HG03565 (cell line): Measurements from ENCODE around the gene LAPTM5.
"Not testable (repeated sequence)": the region's sequence is repeated elsewhere in the genome, so short reads cannot be mapped to it uniquely, and the experiment has no call there.

Source experiments
- ATAC-seq: cut with Tn5 transposase; IDR thresholded peaks from one replicate; pipeline ENCODE4 v1.9.1; 2021; ENCODE audit warnings: mild to moderate bottlenecking, moderate library complexity; ENCODE audit not compliant: unreplicated experiment

LAPTM5 gene

DNA sequence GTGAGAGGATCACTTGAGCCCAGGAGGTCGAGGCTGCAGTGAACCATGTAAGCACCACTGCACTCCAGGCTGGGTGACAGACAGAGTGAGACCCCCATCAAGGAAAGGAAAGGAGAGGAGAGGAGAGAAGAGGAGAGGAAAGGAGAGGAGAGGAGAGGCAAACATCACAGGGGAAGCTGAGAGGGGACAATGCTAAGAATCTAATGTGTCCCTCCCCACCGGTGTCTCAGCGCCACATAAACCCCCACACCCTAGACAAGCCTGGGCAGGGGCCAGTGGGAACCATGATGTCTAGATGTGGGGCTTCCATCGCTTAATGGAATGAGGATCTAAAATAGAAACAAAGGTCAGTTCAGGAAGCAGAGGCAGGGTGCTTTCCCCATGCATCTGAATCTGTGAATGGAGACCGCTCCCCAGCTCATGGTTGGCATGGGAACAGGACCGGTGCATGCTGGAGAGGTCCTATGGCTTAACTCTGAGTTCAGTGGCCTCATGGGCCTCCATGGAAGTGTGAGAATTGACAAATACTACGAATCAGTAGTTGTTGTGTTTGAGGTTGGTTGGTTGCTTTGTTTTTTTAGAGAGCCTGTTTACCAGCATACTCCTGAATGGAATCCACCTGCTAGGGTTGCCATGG, 16.3 kb upstream of the LAPTM5 start:
- ATAC-seq: no peak

DNA sequence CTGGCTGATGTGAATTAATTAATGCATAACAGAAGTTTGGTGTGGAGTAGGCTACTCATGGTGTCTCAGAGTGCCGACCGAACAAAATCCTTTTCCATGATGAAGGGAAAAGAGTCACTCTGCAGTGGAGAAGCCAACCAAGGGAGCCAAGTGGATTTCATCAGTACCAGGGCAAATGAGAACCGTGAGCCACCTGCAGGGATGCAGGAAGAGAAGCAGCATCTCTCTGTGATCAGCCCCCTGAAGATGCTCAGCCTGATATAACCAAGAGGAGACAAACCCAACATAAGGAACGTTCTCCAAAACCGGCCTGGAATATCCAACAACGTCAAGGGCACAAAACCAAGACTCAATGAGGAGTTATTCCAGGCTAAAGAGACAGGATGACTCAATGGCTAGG, 13.4 kb upstream of the LAPTM5 start:
- ATAC-seq: no peak

DNA sequence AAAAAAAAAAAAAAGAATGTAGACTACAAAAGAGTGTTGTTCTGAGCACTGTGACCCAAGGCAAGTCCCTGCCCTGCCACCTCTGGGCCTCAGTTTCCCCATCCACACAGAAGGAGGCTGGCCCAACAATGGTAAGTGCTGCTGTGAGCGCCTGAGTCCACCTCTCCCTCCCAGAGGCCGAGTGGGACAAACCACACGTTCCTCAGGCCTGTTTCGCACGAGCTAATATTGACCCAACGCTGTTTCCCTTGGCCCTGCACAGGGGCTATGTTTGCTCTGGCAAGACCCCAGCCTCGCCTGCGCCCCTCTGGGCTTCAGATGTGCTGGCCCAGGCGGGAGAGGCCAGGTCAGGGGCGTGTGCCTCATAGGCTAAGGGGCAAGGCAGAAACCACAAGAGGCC, 12.6 kb upstream of the LAPTM5 start:
- no peak for ATAC-seq

DNA sequence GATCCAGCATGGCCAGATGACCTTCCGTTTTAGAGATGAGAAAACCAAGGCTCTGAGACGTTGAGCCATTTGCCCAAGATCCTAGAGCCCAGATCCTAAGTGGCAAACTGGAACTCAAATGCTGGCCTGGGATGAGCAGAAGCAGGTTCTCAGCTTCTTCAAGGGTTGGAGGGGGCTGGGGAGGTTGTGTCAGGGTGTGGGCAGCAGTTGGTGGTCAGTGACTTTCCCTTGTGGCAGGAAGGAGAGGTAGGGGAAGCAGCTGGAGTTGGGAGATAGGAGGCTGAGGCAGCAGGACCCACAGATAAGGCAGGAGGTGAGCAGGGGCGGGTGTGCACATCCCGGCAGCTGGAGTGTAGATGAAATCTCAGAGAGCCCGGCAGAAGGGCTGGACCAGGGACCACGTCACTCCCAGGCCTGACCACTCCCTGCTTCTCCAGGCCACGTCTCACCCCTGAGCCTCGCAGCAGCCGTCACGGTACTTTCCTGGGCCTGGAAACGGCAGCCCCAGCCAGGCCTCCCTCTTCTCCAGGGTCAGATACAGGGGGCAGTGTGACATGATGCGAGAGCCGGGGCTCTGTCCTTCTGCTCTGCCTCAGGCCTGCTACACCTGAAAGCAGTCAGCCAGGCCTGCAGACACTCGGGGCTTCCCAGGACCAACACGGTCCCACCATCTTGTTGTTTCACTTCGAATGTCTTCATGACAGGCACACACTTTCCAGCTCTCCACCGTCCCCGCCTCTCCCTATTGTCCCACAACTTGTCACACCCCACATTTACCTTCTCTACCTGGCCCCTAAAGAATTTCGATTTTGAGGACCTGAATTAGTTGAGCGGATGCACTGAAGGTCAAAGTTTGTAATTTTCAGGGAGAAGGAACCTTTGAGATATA, 11.5 kb upstream of the LAPTM5 start:
- ATAC-seq: no peak

DNA sequence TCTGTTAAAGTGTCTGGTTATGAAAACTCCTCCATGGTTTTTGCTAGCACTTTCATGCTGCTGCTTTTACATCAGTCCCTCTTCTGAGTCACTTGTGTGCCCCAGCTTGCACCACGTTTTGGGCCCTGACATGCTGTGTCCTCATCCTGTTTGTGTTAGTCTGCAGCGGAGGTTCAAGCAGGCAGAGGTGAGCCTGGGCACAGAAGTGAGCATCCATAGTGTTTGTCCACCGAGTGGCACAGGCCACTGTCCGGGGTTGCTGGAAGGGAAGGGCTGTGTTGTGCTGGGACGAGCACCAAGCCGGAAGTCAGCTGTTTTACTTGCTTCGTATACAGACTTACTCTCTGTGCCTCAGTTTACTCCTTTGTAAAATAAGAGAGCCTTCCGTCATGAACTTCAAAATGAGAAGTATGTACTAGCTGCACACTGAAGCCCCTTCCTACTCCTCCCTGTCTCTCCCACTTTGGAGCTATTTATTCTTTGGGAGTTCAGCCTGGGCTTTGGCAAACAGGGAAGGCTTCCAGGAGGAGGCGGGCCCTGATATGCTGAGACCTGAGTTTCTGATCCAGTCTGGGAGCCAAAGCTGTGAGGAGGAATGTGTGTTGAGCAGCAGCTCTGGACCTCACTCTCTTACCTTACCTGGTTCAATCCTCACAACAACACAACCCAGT, 10.7 kb upstream of the LAPTM5 start:
- no peak for ATAC-seq

DNA sequence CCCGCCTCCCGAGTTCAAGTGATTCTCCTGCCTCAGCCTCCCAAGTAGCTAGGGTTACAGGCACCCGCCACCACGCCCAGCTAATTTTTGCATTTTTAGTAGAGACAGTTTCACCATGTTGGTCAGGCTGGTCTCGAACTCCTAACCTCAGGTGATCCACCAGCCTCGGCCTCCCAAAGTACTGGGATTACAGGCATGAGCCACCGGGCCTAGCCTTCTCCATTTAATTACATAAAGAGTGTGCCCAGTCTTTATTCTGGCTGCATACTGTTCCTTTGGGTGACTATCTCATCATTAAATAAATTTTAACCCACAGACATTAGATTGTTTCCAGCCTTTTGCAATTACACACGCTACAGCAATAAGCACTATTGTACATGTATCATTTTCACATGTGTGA, 9.4 kb upstream of the LAPTM5 start:
- ATAC-seq: not testable (repeated sequence)

DNA sequence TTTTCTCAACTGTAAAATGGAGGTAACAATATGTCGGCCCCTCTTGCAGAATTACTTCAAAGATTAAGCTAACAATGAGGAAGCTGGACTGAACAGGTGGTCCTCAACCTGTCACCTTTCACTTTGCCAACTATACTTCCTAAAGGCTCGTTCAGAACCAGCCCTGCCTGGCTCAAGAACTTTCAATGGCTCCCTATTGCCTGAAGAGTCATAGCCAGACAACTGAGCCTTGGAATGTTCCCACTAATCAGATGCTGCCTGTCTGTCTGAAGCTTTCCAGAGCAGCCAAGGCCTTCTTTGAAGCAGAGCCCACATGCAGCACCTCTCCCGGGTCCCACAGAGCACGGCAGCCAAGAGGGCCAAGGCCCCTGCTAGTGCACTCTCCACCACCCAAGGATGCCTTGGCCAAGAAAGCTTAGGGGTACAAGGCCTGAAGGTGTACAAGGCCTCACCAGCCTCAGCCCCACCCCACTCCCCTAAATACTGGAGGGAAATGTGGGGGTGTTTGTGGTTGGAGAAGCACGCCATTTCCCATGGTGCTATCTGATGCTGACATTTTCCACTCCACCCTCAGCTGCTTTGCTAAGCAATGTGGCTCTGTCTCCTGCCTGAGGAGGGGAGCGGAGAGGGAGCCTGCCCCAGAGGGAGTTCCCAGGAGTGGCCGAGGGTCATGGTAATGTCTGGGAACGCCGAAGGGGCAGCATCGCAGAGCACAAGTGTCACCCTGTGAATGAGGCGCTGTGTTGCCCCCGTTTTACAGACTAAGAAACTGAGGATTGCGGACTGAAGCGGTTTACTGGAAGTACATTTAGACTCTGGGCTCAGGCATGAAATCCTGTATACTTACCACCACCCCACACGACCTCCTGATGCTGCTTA, 8.2 kb upstream of the LAPTM5 start:
- ATAC-seq: no peak

DNA sequence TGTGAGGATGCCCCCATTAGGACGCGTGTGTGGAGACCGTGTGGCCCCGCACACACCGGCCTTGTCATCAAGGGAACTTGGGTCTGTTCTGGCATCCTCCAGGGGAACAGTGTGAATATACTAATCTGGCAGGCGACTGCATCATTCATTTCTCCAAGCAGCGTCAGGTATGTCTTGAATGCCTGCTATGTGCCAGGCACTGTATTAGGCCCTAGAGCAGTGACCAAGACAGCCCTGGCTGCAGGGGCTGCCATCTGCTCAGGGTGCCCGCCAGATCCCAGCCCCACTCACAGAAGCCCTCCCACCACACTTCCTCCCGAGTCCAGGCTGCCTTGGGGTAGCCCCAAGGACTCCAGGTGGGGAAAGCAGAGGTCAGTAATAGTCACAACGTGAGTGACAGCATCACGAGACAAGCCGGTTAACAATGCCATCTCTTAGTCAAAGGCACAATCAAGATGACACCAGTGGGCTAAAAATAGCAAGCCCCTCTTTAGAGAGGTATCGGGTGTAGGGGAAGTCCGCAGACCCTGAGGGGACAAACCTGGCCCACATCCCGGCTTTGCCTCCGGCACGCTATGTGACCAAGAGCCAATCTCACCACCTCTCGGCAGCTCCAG, 7.5 kb upstream of the LAPTM5 start:
- peak; percentile 47 for ATAC-seq

DNA sequence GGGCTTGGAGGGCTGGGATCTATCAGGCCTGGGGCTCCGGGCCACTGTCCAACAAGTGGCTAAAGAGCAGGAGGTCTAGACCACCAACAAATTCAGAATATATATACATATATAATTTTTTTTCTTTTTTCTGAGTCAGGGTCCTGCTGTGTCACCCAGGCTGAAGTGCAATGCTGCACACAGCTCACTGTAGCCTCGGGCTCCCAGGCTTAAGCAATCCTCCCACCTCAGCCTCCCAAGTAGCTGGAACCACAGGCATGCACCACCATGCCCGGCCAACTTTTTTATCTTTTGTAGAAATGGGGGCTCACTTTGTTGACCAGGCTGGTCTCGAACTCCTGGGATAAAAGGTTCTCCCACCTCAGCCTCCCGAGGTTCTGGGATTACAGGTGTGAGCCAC, 6.8 kb upstream of the LAPTM5 start:
- no peak for ATAC-seq

DNA sequence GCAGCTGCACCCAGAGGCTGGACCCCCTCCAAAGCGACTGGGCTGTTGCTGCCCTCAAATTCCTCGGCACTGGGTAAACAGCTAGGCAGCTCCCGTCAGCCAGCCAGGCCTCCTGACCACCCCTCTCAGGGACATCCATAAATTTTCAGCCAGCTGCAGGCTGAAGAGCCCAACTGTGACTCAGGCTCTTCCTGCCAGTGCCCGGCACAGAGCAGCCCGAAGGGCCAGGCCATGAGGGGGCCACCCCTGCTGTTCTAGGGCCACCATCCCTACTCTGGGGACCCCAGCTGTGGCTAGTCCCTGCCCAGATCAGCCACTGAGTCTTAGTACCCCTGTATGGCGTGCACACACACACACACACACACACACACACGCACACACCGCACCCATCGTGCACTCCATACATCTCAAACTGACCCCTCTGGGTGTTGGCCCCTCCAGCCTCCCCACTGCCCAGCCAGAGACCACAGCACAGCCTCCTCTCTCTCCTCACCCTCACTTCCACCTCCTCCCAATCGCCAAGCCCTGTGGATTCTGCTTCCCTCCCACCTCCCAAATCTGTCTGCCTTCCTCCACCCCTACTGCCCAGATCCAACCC, 6.2 kb upstream of the LAPTM5 start:
- no peak for ATAC-seq

DNA sequence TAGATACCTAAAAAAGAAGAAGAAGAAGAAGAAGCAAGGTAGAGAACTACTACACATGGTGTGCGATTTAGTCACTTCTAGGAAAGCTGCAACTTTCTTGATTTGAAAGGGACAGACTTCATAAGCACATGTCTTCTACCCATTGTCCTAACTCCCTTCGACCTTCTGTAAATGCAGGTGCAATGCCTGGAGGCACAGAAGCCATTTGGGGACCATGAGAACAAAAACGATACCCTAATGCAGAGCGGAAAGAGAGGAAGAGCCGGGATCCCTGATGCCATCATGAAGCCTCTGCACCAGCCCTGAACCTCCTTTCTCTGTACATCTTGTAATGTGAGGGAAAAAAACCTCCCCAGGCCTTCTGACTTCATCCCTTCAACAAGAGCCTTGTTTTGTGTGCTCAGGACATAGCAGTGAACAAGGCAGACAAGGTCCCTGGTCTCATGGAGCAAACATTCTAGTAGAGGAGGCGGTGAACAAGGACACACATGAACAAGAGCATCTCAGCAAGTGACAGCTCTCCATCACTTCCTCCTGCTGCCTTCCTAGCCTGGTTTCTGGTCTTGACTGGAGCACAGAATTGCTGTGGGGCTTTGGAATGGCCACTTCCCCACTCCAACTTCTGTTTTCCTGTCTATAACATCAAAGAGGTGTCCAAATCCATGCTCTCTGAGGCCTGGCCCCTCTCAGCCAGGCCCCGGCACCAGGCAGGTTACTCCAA, 5.5 kb upstream of the LAPTM5 start:
- no peak for ATAC-seq

DNA sequence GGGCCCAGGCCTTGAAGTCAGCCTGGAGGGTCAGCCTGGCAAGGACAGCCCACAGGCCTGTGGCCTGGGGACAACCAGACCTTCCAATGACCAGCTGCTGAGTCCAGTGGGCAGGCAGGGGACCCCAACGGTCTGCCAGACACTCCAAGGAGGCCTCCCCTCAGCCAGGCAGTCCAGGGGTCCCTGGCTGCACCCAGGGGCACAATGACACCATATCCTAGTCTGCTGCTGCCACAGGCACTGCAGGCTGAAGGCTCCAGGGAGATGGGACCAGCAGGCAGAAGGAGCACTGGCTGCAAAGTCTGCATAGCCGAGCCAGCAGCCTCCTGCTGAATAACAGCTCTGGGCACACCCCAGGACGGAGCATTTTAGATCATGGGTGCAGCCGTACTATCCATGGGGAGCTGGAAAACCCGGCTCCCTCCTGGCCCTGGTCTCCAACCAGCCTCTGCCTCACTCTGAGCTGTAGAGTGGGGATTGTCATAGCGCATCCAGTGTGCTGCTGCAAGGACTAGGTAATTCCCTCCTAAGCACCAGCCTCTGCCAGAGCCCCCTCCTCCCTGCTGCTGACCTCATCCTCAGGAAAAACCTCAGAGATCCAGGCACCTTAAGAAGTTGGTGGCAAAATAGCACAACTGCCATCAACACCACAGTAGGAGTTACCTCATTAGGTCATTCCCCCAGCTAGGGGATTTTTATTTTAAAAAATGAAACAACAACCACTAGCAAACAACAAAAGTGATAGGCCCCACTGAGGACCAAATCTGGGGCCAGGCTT, 4.8 kb upstream of the LAPTM5 start:
- ATAC-seq: no peak

DNA sequence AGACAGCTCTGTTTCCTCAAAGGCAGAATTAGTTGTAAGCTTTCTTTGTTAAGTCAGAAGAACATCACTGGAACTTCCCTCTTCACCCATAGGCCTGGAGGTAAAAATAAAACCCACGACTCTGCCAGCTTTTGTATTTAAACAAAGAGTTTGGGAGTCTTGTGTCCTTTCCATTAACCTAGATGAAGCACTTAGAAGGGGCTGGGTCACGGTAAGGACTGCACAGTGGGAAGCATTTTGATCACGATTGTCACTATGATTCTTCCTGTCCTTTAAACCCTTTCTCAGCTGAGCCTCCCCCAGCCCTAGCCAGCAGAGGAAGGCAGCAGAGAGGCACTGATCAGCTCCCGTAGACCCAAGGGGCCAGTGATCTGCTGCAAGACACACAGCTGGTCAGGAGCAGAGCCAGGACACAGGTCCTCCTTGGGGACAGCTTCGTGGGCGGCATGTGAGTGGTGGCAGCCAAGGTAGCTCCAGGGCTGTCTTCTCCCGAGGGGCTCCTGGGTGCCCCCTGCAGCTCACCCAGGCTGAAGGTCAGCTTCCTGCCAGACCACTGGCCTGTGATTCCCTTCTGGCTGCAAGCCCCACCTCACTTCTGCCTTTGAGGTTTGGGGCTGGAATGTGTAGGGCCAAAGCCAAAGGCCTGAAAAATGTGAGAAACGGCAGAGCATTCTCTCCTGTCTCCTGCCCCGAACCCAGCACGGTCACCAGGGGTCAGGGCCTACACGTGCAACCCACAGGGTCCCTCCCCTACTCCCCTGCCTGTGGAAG, 4.0 kb upstream of the LAPTM5 start:
- ATAC-seq: no peak

DNA sequence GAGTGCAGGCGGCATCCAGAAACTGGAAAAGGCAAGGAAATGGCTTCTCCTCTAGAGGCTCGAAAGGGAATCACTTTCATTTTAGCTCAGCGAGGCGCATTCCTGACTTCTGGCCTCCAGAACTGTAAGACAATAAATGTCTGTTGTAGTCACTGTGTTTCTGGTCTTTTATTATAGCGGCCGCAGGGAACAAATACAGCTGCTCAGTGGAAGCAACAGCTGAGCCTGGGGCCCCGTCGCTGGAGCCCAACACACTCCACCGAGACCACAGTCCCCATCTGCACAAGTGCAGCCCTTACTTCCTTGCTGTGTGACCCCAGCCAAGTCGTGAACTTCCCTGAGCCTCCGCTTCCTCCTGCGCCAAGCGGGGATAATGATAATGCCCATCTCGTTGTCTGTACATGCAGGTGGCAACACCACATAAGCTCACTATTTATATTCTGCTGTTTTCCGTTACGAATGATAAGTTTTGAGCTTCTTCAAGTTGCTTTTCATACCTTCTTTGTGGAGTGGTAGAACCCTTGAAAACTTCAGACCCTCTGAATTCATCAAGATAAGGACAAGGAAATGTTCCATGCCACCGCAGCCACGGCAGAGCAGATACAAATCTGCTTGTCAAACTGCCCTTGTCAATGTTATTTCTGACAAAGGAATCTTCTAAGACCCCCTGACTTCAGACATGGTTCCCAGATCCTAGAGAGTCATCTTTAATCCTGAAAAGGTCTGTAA, 3.2 kb upstream of the LAPTM5 start:
- ATAC-seq: no peak

DNA sequence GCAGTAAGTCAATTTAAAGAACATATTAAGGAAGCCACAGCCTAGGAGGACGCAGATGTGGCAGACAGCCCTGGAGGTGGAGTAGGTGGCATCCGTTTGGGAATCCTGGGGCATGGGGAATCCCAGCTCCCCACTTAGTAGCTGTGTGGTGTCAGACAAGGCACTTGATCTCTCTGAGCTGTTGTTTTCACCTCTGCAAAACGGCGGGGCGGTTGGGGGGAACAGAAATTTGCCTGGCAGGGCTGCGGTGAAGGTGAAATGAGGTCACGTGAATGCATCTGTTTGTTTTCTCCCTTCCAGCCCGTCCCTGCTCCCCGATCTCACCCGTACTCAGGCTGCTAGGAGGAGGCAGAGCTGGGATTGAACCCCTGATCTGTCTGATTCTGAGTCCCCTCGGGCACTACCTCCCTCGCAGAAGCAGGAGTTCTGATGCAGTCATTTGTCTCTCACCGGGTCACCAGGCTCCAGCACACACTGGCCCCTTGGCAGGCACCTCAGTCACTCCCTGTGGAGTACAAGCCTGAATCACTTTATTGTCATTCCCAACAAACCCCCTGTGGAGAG, 2.2 kb upstream of the LAPTM5 start:
- no peak for ATAC-seq

DNA sequence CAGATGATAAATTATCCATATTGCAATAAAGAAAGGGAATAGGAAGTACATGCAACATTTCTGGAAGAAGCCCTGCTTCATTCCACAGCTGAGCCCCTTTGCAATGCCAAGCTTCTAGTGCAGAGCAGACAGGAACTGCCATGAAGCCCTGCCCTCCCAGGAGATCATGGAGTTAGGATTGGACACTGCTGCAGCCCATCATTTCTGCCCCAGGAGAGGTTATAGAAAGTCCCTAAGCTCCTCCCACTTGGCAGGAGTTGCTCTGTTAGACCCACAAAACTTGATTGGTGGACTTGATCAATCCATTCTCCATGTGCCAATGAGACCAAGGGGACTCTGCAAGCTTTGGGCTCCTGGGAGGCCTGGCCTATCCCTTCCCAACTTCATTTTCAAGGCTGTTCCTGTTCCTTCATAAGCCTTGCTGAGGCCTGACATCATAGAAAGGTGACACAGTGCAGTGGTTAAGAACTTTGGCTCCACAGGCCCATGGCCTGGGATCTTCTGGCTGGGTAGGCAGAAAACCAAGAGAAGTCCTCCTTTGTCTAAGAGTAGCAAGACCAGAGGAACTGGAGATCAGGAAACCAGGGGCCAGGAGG, 1.3 kb upstream of the LAPTM5 start:
- ATAC-seq: no peak
